Measurements from ENCODE around the gene TBC1D22A.

The TBC1D22A gene

DNA sequence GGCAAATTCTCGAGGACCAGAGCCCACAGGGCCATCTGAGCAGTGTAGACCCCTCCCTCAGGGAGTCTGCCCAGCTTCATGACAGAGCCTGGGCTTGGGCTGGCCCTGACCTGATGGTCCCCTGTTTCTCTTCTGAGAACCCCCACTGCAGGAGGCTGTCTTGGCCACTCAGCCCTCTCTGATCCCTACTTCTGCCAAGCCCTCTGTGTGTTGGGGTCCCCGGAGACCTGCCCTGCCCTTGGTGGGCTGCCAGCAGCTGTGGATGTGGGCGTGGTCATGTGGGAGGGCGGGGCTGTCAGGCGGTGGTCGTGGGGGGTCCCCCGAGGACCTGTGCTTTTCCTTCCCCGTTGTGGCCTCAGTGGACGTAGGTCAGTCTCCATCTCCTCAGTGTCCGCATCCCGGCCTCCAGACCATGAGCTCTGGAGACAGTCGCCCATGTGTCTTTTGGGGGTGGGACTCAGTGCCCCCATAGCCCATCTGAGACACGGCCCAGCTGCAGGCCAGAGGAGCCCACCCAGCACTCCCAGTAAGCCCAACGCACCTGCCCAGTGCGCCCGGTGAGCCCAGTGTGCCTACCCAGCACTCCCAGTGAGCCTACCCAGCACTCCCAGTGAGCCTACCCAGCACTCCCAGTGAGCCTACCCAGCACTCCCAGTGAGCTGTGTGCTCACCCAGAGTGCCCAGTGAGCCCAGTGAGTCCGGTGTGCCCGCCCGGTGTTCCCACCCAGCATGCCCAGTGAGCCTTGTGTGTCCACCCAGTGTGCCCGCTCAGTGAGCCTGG lies 409.2 kb downstream of the TBC1D22A start:
- DNase-seq (ENCODE audit: low read depth), result no peak
- no peak overlapping the region for H3K4me3 ChIP-seq (replicated peaks; ENCODE audit: low read depth, low read length)
- TF ChIP-seq, protein P1, sequence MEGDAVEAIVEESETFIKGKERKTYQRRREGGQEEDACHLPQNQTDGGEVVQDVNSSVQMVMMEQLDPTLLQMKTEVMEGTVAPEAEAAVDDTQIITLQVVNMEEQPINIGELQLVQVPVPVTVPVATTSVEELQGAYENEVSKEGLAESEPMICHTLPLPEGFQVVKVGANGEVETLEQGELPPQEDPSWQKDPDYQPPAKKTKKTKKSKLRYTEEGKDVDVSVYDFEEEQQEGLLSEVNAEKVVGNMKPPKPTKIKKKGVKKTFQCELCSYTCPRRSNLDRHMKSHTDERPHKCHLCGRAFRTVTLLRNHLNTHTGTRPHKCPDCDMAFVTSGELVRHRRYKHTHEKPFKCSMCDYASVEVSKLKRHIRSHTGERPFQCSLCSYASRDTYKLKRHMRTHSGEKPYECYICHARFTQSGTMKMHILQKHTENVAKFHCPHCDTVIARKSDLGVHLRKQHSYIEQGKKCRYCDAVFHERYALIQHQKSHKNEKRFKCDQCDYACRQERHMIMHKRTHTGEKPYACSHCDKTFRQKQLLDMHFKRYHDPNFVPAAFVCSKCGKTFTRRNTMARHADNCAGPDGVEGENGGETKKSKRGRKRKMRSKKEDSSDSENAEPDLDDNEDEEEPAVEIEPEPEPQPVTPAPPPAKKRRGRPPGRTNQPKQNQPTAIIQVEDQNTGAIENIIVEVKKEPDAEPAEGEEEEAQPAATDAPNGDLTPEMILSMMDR (IDR thresholded peaks at IDR 0.05; ENCODE audit: low read length, missing control alignments), result no peak

GRCh38 chr22:47172771-47173534 lies 410.5 kb downstream of the TBC1D22A start:
- TF ChIP-seq, protein P1 (IDR thresholded peaks at IDR 0.05; ENCODE audit: low read length, missing control alignments), result no peak
- no peak overlapping the region for H3K4me3 ChIP-seq (replicated peaks; ENCODE audit: low read depth, low read length)
- DNase-seq (ENCODE audit: low read depth), result no peak

GRCh38 chr22:47173535-47174021 lies 411.1 kb downstream of the TBC1D22A start:
- H3K4me3 ChIP-seq (replicated peaks; ENCODE audit: low read depth, low read length), result no peak overlapping the region
- DNase-seq (ENCODE audit: low read depth), result no peak
- TF ChIP-seq, protein P1 (IDR thresholded peaks at IDR 0.05; ENCODE audit: low read length, missing control alignments), result no peak

- no peak for DNase-seq (ENCODE audit: low read depth)
- TF ChIP-seq, protein P1 (IDR thresholded peaks at IDR 0.05; ENCODE audit: low read length, missing control alignments), result no peak
Measured at GRCh38 chr22:47174096-47174495, 411.6 kb downstream of the TBC1D22A start.

GRCh38 chr22:47174671-47175112 lies 412.2 kb downstream of the TBC1D22A start:
- DNase-seq (ENCODE audit: low read depth), result no peak
- H3K4me3 ChIP-seq (replicated peaks; ENCODE audit: low read depth, low read length), result no peak overlapping the region
- TF ChIP-seq, protein P1 (IDR thresholded peaks at IDR 0.05; ENCODE audit: low read length, missing control alignments), result no peak

More at GRCh38 chr22:47174096-47174495, 411.6 kb downstream of the TBC1D22A start:
- no peak overlapping the region for H3K4me3 ChIP-seq (replicated peaks; ENCODE audit: low read depth, low read length)

GRCh38 chr22:47175151-47176025 lies 412.9 kb downstream of the TBC1D22A start:
- DNase-seq (ENCODE audit: low read depth), result peak; percentile 84
- H3K4me3 ChIP-seq (replicated peaks; ENCODE audit: low read depth, low read length), result no peak overlapping the region
- TF ChIP-seq, protein P1 (IDR thresholded peaks at IDR 0.05; ENCODE audit: low read length, missing control alignments), result no peak
